ENCODE results near the gene TRAK1.

Gene TRAK1

DNA sequence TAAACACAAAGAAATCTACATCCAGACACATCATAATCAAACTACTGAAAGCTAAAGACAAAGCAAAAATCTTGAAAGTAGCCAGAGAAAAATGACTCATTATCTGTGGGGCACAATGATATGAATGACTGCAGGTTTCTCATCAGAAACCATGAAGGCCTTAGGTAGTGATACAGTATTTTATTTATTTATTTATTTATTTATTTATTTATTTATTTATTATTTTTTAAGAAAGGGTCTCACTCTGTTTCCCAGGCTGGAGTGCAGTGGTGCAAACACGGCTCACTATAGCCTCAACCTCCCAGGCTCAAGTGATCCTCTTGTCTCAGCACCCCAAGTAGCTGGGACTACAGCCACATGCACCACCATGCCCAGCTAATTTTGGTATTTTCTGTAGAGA, 159.6 kb downstream of the TRAK1 start:
- DNase-seq (ENCODE audit: low read depth) = no peak

DNA sequence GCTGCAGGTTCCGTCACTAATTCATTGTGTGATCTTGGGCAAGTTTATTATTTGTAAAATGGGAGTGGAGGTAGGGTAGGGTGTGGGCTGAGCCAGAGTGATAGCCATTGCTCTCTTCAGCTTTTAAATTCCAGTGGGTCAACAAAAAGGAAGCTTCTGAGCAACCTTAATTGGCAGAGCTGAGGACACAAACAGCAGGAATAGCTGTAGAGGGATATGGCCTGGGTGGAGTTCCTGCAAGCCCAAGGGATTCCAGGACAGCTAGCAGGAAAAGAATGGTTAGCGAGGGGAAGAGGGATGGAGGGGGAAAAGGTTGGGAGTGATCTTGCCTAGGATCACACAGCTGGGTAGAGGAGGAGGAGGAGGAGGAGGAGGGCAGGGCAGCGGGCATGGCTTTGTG, 163.4 kb downstream of the TRAK1 start:
- no peak for DNase-seq (ENCODE audit: low read depth)

DNA sequence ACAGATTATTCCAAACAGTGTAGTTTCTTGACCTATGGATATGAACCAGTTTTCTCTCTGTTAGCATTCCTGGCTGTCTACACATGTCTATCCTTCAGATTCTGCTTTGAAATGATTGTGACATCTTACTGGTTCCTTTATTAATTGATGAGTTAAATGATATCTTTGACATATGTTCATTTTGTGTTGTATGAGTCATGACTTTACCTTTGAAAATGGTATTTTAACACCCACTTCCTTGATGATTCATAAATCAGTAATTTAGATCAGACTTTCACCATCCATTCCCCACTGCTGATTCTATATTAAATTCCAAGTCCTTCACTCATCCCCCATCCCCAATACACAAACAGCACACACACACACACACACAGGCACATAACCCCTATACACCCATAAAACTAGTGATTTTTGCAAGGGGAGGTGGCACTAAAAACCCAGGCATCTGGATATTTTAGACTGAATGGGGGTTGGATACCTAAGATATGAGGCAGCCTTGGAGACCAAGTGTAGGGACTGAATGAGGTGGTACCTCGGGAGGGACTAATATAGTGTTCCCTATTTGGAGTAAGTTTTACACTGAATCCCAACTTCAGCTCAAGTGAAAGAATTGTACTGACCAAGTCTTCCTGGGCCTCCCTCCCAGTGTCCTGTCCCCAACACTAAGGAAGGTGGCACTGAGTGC, 165.1 kb downstream of the TRAK1 start:
- no peak for DNase-seq (ENCODE audit: low read depth)

DNA sequence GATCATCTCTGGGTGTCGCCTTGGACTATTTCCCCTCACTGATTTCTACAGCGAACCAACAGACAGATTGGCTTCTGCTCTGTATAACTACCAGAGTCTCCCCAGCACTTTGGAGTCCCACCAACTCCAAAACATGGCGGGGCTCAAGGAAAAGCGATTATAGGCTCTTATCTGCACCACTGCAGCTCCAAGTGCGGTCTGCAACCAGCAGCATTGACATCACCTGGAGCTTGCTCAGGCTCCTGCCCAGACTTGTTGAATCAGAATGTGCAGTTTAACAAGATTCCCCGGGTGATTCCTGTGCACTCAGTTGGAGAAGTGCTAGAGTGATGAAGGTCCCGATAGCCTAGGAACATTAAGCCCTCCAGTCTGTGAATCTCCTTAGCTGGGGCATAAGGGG, 165.8 kb downstream of the TRAK1 start:
- no peak for DNase-seq (ENCODE audit: low read depth)

DNA sequence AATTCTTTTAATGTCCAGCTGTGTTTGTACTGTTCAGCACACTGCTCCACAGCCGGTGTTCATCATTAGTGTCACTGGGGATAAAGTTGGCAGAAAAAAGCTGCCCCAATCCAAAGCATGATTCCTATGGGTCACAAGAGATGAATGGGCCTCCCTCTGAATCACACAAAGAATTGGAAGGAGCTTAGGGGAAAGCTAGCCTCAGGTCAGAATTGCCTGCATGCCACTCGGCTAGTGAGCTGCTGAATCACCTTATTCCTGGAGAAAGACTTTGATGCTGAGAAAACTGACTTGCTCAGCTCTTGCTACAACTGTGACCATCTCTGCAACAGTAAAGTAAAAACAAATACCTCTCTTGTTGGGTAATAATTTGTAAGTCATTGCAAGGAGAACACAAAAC, 171.4 kb downstream of the TRAK1 start:
- DNase-seq (ENCODE audit: low read depth) = no peak

DNA sequence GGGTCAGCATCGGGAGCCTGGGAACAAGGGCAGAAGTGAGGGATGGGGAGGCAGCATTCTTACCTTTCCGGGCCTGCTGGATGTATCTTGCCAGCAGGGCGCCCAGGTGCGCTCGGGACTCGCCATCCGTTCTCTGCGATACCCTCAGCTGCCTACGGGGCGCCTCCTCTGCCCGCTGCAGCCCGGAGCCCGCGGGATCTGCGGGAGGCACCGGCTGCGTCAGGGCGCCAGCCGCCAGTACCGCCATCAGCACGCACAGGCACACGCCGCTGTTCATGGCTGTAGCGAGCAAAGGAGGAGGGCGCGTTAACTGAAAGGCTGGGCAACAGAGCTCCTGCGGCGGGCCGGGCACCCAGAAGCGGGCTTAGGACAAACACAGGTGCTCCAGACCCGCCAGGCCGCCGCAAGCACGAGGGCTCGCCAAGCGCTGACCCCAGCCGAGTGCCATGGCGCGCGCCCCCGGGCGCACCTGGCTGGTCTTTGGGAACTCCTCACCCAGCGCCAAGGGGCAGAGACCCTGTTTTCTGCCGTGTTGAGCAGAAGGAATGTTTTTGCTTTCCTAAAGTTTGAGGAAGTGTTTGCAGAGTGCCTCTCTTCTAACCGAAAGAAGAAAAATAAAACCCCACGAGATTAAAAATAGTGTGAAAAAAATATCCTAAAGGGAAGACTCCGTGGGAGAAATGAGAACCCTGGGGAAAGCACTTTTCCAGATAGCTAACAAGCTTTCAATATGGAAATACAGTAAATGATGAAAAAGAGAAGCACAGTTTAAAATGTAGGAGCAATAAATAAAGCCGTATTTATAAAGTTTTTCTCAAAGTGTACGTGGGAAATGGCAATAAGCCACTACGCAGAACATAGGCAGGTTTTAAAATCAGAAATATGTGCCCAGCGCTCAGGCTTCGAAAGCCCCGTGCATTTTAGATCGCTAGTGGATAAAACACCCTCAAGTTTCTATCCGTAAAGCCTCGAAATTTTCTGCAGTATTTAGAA, 172.5 kb downstream of the TRAK1 start:
- DNase-seq (ENCODE audit: low read depth) = no peak

DNA sequence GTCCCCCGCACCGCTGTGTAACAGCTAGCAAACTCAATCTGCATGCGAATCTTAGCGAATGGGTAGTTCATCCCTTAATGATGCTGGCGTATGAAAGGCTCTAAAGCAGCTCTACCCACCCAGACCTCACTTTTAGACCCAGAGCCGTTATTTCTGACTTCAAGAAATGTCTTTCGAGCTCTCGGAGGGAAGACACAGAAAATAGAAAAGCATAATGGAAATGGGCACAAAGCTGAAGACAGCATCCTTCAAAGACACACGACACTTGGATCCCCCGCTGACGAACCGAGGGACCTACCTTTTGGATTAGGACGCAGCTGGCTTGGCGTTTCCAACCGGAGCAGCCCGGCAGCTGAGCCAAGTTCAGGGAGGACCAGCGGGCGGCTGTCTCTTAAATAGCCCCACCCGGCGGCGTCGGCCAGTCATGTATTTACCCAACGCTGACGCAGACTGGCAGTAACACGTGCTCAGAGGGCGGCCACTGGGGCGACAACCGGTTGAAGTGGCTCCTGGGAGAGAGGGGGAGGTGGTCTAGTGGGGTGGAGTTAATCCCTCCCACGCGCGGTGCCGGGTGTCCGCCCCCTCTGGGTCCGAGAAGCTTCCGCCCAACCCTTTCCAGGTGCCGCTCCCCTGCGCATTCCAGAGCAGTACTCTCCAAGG, 173.4 kb downstream of the TRAK1 start:
- DNase-seq (ENCODE audit: low read depth) = no peak

DNA sequence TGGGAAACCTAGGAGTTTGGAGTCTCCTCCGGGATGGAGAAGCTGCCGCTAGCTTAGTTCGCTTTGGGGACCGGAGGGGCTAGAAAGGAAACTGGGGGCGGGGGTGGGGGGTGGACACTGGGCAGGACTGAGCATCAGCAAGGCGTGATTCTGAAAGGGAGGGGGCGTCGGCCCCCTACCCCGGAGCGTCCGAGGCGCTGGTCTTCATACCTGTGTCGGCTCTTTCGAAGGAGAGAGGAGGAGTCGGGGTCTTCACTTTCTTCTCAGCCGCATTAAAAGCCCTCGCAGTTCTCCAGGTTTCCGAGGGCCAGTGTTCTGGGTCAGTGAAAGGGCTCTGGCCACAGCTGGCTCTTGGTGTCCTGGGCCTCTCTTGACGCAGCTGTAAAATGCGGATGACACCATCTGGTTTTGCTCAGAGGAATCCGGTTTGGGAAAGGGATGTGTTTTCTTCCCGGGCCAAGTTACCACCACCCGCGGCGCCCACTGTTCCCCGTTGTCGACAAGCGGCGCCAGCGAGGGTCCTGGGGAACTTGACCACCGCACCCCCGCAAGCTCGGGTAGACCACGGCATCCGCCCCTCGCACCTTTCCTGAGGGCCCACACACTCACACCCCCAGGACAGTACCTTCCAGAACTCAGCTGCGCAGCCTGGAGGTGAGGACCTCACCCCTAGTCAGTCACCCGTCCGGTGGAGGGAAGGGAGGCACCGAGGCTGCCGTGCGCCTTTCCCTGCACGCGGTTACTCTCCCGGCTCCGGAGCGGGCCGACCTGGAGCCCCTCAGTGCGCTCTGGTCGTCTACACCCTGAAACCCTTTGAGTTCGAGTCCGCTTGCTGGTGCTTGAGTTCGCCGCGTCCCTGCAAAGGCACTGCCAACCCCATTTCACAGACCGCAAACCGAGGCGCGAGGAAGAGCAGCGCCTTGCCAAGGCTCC, 174.2 kb downstream of the TRAK1 start:
- no peak for DNase-seq (ENCODE audit: low read depth)

DNA sequence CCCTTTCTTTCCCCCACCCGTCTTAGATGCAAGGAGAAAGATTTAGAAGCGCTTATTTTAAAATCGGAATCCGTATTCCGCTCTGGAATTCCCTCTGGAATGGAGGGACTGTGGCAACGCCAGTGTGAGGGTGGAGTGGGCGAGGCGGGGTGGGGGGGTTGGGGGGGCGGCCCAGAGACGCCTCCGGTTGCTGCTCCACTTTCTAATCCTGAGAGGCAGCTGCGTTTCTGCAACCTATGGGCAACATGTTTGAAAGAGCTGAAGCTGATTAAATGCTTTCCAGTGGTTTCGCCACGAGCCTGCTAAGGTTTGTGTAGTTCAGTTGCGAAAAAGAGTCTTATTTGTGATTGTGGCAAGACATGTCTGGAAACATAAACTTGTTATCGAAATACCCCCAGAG, 174.9 kb downstream of the TRAK1 start, which contains the start of gene CCK:
Gene CCK, minus strand, starts transcription at position 101 of the 400 bp plus-strand sequence. CDS start 2,555 bp downstream, outside the sequence.
- DNase-seq (ENCODE audit: low read depth) = no peak

DNA sequence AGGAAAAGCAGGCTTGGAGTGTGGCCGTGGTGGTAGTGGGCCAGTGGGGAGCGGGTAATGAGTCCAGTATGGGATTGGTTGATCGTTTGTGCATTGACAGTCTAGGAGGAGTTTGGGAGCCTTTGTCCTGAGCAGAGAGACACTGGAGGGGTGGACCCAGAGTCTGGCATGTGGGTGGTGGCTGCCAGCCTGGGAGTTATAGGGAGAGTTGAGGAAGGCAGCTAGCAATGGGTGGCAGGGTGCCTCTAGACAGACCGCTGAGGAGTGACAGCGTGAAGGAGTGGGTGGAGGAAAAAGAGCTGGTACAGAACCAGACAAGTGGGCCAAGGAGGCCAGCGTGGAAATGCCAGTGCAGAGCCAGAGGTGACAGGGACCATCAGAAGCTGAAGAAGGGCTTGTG, 176.7 kb downstream of the TRAK1 start:
- no peak for DNase-seq (ENCODE audit: low read depth)

DNA sequence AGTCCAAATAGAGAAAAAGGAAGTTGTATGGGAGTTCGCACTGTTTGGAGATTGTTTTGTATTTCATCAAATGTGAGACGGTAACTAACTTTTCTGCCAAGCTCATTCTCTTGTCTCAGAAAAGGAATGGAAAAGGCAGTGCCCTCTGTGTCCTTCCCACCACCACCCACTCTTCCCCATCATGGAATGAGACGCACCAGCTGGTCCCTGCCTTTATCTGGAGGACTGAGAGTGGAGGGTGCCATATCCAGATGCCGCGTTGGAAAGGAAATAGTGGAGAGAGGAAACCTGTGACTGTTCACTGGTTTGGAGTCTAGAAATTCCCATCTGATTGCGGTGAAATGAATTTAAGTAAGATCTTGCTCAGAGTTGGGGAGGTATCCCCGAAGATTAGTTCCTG, 178.5 kb downstream of the TRAK1 start:
- DNase-seq (ENCODE audit: low read depth) = no peak

DNA sequence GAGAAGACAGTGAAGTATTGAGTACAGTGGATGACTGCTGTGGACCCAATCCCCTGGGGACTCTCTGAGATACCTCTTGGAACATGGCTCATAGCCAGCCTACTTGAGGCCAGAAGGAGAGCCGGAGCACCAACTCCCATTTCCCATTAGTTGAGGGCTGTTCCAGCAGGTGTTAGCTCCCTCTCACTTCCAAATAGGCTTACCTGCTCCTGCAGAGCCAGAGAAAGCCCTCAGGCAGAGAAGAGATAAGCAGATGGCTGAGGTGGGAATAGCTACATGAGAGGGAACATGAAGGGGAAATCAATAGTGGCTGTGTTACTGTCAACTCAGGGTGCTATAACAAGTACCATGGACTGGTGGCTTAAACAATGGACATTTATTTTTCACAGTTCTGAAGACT, 179.4 kb downstream of the TRAK1 start:
- DNase-seq (ENCODE audit: low read depth) = no peak

DNA sequence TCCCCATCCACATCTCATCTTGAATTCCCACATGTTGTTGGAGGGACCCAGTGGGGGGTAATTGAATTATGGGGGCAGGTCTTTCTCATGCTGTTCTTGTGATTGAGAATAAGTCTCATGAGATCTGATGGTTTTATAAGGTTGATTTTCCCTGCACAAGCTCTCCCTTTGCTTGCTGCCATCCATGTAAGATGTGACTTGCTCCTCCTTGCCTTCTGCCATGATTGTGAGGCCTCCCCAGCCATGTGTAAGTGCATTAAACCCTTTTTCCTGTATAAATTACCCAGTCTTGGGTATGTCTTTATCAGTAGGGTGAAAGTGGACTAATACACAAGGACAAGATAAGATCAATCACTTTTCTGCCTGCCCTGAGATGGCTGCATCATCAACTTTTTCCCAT, 180.6 kb downstream of the TRAK1 start:
- no peak for DNase-seq (ENCODE audit: low read depth)

DNA sequence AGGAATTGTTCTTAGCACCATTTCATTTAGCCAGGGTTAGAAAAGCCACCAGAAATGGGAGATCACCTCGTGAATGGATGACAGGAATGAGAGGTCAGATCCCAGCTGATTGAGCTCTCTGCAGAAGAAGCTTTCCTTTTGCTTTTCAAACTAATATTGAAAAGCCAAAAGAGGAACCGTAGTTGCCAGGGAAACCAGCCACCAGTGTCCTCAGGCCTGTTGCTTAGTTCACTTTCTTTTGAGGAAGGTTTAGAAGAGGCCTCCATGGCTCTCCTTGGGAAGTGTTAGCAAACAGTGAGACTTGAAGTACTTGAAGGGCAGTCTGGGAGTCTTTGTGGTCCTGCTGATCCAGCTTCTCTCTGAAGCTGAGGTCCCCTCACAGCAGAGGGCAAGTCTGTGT, 182.2 kb downstream of the TRAK1 start:
- no peak for DNase-seq (ENCODE audit: low read depth)

DNA sequence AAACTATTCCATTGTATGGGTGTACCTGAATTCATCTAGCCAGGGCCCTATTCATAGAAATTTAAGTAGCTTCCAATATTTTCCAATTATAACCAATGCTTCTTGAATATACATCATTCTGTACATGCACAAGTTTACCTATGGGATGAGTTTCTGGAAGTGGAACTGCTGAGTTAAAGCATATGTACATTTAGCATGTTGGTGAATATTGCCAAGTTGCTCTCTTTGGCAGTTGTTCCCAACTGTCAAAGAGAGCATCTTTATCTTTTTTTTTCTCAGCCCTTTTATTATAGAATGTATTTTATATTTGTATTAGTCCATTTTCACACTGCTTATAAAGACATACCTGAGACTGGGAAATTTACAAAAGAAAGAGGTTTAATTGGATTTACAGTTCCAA, 183.1 kb downstream of the TRAK1 start:
- no peak for DNase-seq (ENCODE audit: low read depth)

DNA sequence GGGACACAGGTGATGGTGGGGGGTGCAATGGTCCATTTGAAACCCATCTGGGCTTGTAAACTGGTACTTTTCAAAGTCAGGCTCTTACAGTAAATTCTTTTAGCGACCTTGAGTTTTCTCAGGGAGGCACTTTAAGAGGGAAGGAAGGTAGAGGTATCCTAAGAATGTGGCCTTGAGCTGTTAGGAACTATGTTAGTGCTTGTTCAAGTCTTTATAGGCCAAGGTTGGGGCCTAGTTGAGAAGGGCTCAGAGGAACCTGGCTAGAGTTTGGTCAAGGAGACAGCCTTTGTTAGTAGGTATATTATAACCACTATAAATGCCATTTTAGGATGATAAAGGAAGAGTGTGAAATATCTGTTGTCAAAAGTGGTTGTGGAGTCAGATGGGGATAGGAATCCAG, 184.1 kb downstream of the TRAK1 start:
- no peak for DNase-seq (ENCODE audit: low read depth)

Measured in activated T-helper 9 cell treated with anti-CD3 and anti-CD28 coated beads, Interleukin-2, amount 50 U/mL, for 16 hours (primary cell).